Neural progenitor cell (in vitro differentiated cells): Measurements from ENCODE around the gene TTPAL.

Source experiments
- EZH2phosphoT487 ChIP-seq: fragments of 200-600 bp; sonication (generic); IDR thresholded peaks from 2 replicates; pipeline ENCODE4 v1.6.1; 2017; ENCODE audit warnings: antibody characterized with exemption
- TF ChIP-seq, protein P1 (sequence below): fragments of 200-600 bp; sonication (generic); IDR thresholded peaks from 2 replicates; pipeline ENCODE4 v1.5.1; 2017; ENCODE audit warnings: antibody characterized with exemption, mild to moderate bottlenecking

DNA sequence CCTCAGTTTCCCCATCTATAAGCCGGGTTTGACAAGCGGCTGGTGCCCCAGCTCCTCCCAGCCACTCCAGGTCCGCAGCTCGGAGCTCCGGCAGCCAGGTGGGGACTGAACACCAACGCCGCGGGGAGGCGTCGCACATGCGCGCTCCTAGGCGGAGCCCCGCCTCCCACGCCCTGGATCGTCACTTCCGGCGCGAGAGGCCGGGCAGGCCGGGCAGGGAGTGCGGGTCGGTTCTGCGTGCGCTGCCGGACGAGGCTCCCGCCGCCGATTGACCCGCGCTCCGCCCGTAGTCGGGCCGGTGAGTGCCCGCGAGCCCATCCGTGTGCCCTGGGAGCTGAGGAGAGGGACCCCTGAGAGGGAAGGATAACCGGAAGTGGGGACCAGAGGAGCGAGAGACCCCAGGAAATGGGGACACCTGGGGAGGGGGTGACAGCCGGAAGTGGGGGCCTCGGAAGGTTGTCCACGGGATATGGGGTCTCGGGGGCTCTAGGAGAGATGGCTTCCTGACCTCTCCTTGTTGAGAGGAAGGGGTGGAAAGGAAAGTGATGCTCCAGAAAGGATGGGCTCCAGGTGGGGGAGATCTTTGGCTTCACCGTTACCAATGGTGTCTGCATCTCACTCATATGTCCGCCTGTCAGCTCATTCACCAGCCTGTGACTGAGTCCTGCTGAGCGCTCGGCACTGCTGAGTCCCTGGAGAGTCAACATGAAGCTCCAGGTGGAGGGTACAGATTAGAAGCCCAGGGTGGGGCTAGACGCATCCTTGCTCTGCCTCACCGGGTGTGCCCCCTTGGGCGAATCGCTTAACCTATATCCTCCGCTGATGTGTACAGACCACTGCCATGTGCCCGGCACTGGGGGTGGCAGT lies at the start of gene TTPAL:
- TF ChIP-seq, protein P1, sequence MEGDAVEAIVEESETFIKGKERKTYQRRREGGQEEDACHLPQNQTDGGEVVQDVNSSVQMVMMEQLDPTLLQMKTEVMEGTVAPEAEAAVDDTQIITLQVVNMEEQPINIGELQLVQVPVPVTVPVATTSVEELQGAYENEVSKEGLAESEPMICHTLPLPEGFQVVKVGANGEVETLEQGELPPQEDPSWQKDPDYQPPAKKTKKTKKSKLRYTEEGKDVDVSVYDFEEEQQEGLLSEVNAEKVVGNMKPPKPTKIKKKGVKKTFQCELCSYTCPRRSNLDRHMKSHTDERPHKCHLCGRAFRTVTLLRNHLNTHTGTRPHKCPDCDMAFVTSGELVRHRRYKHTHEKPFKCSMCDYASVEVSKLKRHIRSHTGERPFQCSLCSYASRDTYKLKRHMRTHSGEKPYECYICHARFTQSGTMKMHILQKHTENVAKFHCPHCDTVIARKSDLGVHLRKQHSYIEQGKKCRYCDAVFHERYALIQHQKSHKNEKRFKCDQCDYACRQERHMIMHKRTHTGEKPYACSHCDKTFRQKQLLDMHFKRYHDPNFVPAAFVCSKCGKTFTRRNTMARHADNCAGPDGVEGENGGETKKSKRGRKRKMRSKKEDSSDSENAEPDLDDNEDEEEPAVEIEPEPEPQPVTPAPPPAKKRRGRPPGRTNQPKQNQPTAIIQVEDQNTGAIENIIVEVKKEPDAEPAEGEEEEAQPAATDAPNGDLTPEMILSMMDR = no peak
- no peak for TF ChIP-seq EZH2phosphoT487
